Stimulated activated naive B cell treated with anti-CD40 and anti-IgM and Interleukin-4, amounts not matched to agents 10 μg/mL and 1 μg/mL and 100 μg/mL, for 72 hours (primary cell): ENCODE results near the gene PRR33.

ENCODE experiments used
- ATAC-seq, 2 donors: fragments of 150-1000 bp; cut with Tn5 transposase; replicated peaks; 2 replicates each; pipeline ENCODE4 v1.10.0; 2021; ENCODE audit warnings: moderate library complexity in 1 of 2
- DNase-seq: peaks from one replicate; pipeline ENCODE4 v3.0.0; 2021
- H3K27ac Mint-ChIP-seq: one replicate; pipeline ENCODE4 v1.8.0; 2022; ENCODE audit warnings: mild to moderate bottlenecking, mixed read lengths
- H3K27me3 Mint-ChIP-seq, 2 donors: one replicate each; pipeline ENCODE4 v1.8.0; 2022; ENCODE audit warnings: mixed read lengths in 2 of 2
- H3K36me3 Mint-ChIP-seq, 2 donors: one replicate each; pipeline ENCODE4 v1.8.0; 2022; ENCODE audit warnings: mixed read lengths in 2 of 2, mild to moderate bottlenecking in 1 of 2
- H3K4me1 Mint-ChIP-seq, 2 donors: one replicate each; pipeline ENCODE4 v1.8.0; 2022; ENCODE audit warnings: mixed read lengths in 2 of 2, mild to moderate bottlenecking in 1 of 2
- H3K4me3 Mint-ChIP-seq, 2 donors: one replicate each; pipeline ENCODE4 v1.8.0; 2022; ENCODE audit warnings: mild to moderate bottlenecking in 2 of 2, mixed read lengths in 2 of 2, moderate library complexity in 1 of 2
- H3K9me3 Mint-ChIP-seq, 2 donors: one replicate each; pipeline ENCODE4 v1.8.0; 2022; ENCODE audit warnings: mixed read lengths in 2 of 2, mild to moderate bottlenecking in 1 of 2

Gene PRR33

DNA sequence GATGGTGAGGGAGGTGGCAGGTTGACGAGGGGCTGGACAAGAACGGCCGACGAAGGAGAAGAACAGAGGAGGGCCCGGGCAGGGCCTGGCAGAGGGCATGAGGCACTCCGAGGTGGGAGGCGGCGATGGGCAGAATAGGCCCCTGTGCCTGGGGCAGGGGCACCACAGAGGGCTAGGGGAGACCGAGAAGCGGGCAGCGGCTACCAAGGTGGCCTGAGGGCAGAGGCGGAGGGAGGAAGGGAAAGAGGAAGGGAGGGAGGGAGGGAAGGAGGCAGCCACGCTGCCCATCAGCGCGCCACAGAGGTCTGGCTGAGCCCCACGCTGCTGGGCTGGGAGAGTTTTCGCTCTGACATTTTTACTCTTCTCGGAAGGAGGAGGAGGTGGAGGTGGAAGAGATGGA lies 27.5 kb downstream of the PRR33 start:
- peaks cover 20 to 30% of the 10 kb centered on the region in 2 donors for H3K36me3 Mint-ChIP-seq
- no peak overlapping the region for H3K4me3 Mint-ChIP-seq
- no peaks in the 10 kb centered on the region for H3K27me3 Mint-ChIP-seq
- no peak overlapping the region for H3K27ac Mint-ChIP-seq
- H3K9me3 Mint-ChIP-seq = no peaks in the 10 kb centered on the region
- ATAC-seq (no peak), DNase-seq (no peak)
- H3K4me1 Mint-ChIP-seq = peaks cover 36 to 46% of the 10 kb centered on the region in 2 donors

DNA sequence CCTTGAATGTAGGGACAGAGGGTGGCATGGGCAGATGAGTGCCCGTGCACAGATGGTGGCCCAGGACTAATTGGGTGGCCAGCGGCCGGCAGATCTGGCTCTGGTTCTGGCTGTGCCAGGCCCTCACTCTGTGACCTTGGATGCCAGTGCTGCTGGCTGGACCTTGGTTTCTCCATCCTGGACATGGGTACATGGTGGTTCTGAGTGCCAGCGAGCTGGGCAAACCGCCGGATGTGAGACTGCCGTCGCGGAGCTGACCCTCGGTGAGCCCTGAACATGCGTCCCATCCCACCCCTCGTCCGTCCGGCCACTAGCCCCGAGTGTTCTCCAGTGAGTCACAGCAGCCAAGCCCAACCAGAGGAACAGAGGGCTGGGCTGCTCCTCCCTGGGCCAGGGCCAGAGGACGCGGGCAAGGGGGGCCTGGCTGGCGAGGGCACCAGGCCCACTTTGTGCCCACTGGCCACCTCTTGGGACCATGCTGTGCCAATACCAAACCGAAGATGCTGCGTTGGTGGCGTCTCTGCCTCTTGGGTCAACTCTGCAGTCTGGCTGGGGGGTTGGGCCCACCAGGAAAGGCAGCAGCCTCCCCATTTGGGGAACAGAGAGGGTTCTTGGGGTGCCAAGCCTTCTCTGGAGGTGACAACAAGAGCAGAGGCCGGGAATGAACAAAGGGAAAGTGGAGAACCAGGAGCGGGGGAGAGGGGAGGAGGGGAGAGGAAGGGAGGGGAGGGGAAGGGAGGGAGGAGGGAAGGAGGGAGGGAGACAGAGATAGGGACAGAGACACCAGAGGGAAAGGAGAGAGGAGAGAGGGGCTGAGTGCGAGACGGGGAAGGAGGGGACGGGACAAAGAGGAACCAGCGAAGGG lies 28.1 kb downstream of the PRR33 start:
- DNase-seq = no peak
- no peak overlapping the region for H3K27ac Mint-ChIP-seq
- peaks cover 34 to 42% of the 10 kb centered on the region in 2 donors for H3K4me1 Mint-ChIP-seq
- no peaks in the 10 kb centered on the region for H3K27me3 Mint-ChIP-seq
- ATAC-seq = no peak
- H3K4me3 Mint-ChIP-seq = no peak overlapping the region
- H3K36me3 Mint-ChIP-seq = peaks cover 18 to 29% of the 10 kb centered on the region in 2 donors
- H3K9me3 Mint-ChIP-seq = no peaks in the 10 kb centered on the region

DNA sequence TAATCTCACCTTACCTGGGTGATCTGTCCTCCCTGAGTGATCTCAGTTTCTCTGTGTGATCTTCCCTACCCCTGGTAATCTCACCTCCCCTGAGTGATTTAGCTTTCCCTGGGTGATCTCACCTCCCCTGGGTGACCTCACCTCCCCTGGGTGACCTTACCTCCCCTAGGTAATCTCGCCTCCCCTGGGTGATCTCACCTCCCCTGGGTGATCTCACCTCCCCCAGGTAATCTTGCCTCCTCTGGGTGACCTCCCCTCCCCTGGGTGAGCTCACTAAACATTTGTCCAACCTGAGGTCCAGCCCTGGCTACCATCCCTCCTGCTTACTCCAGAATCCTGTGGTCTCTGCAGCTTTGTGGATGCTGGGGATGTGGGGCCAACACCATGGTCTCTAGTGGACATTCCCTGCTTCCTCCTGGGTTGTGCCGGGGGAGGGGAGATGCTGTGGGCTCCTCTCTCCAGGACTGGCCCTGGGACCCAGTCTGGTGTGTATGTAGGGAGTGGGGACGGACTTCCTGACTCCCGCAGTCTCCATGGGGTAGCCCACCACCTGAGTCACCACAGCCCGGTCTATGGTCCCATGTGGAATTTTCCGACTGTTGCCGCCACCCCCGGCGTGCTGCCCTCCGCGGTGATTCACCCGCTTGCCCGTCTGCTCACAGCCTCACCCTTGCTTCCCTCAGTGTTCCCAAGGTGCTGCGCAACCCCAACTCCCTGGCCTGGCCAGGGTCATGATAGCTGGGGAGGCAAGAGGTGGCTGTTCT lies 28.9 kb downstream of the PRR33 start:
- Mint-ChIP-seq H3K27me3 (no peaks in the 10 kb centered on the region), H3K4me1 (peaks cover 33 to 42% of the 10 kb centered on the region in 2 donors), H3K9me3 (no peaks in the 10 kb centered on the region), H3K27ac (peak overlapping the region; percentile 17), H3K4me3 (no peak overlapping the region), H3K36me3 (peaks cover 21 to 29% of the 10 kb centered on the region in 2 donors)
- DNase-seq (no peak), ATAC-seq (no peak)

DNA sequence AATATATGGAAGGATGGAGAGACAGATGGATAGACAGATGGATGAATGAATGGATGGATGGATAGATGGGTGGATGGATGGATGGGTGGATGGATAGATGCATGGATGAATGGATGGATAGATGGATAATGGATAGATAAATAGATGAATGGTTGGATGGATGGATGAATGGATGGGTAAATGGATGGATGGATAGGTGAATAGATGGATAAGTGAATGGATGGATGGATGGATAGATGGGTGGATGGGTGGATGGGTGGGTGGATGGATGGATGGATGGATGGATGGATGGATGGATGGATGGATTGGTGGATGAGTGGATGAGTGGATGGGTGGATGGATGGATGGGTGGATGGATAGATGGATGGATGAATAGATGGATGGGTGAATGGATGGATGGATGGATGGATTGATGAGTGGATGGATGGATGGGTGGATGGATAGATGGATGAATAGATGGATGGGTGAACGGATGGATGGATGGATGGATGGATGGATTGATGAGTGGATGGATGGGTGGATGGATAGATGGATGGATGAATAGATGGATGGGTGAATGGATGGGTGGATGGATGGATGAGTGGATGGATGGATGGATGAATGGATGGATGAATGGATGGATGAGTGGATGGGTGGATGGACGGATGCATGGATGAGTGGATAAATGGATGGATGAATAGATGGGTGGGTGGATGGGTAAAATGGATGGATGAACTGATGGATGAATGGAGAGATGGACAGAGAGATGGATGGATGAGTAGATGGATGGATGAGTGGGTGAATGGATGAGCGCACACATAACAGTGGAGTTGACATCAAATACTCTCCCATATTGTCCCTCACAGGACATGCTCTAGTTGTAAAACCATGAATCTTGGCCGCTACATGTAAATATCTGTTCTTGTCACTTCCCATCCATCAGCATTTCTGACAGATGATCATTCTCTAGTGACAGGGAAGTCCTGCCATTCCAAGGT lies 30.0 kb downstream of the PRR33 start:
- DNase-seq (no peak), ATAC-seq (no peak)
- no peaks in the 10 kb centered on the region for H3K27me3 Mint-ChIP-seq
- H3K4me3 Mint-ChIP-seq = no peak overlapping the region
- H3K36me3 Mint-ChIP-seq = peaks cover 20 to 28% of the 10 kb centered on the region in 2 donors
- no peak overlapping the region for H3K27ac Mint-ChIP-seq
- H3K4me1 Mint-ChIP-seq = peaks cover 29 to 33% of the 10 kb centered on the region in 2 donors
- H3K9me3 Mint-ChIP-seq = no peaks in the 10 kb centered on the region

DNA sequence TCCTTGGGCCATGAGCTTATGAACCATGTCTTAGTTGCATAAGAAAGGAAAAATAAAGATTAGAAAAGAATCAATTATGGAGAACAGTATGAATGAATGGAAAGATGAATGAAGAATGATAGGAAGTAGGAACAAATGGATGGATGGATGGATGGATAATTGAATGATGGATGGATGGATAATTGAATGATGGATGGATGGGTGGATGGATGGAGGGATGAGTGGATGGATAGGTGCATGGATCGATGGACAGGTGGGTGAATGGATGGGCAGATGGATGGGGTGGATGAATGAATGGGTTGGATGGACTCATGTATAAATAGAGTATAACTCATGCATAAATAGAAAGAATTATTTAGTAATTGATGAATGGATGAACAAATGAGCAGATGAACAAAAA lies 31.6 kb downstream of the PRR33 start:
- H3K9me3 Mint-ChIP-seq = no peaks in the 10 kb centered on the region
- no peak overlapping the region for H3K27ac Mint-ChIP-seq
- H3K4me1 Mint-ChIP-seq = peaks cover 27 to 33% of the 10 kb centered on the region in 2 donors
- H3K36me3 Mint-ChIP-seq = peaks cover 12 to 15% of the 10 kb centered on the region in 2 donors
- H3K27me3 Mint-ChIP-seq = no peaks in the 10 kb centered on the region
- DNase-seq = no peak
- no peak for ATAC-seq
- no peak overlapping the region for H3K4me3 Mint-ChIP-seq

DNA sequence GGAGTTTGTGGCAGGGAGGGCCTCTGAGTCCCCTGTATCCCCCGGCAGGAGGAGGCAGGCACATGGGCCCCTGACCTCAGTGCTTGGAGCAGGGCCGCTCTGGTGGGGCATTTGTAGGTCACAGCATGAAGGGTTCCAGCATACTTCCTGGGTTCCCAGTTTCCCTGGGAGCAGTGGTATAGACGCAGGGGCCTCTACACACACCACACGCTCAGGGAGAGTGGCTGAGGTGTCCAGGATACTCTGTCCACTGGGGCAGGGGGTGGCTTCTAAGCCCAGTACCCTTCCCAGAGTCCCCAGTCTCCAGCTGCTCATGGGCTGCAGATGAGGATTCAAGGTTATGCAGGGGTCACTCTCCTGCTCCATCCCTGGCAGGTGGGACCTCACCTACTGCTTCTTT lies 32.7 kb downstream of the PRR33 start:
- Mint-ChIP-seq H3K4me3 (no peak overlapping the region), H3K27ac (no peak overlapping the region), H3K36me3 (peaks cover 14 to 16% of the 10 kb centered on the region in 2 donors), H3K27me3 (no peaks in the 10 kb centered on the region), H3K4me1 (peaks cover 27 to 39% of the 10 kb centered on the region in 2 donors), H3K9me3 (no peaks in the 10 kb centered on the region)
- ATAC-seq = no peak
- DNase-seq = no peak

DNA sequence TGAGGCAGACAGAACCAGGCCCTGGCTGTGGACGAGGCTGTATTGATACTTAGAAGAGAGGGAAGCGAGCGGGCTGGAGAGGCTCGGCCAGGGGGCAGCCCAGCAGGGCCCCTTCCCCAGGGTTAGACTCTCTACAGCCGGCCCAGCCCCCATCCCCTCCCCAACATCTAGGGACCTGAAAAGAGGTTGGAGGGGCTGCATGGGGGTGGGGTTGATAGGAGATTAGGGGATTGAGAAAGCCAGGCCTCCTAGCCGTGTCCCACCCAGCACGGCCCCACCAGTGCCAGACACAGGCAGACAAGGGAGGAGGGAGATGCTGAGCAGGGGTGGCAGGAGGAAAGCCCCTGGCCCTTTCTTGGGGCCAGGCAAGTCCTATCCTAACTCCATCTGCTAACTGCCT lies 33.1 kb downstream of the PRR33 start:
- peaks cover 13 to 21% of the 10 kb centered on the region in 2 donors for H3K36me3 Mint-ChIP-seq
- H3K4me1 Mint-ChIP-seq = peaks cover 30 to 43% of the 10 kb centered on the region in 2 donors
- ATAC-seq (no peak), DNase-seq (no peak)
- H3K27me3 Mint-ChIP-seq = no peaks in the 10 kb centered on the region
- peak overlapping the region; percentile 17 for H3K27ac Mint-ChIP-seq
- no peaks in the 10 kb centered on the region for H3K9me3 Mint-ChIP-seq
- no peak overlapping the region for H3K4me3 Mint-ChIP-seq

DNA sequence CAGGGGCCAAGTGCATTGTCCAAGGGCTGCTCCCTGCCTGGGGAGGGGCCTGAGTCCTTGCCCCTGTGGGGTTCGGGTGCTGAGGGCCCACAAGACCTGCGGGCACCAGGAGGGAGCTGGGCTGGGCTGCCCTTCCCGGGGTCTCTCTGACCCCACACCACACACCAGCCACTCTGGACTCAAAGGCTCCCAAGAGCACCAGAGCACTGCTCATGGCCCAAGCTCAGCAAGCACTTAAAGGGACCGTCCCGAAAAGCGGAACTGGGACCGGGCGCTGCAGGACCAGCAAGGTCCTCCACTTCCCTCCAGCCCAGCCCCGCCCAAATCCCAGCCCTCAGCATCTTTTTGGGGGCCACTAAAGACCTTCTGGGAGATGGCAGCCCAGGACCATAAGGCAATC lies 33.5 kb downstream of the PRR33 start:
- Mint-ChIP-seq H3K27me3 (no peaks in the 10 kb centered on the region), H3K4me1 (peaks cover 29 to 47% of the 10 kb centered on the region in 2 donors), H3K9me3 (no peaks in the 10 kb centered on the region), H3K36me3 (peaks cover 12 to 25% of the 10 kb centered on the region in 2 donors), H3K27ac (peak overlapping the region; percentile 28), H3K4me3 (no peak overlapping the region)
- no peak for ATAC-seq
- no peak for DNase-seq

DNA sequence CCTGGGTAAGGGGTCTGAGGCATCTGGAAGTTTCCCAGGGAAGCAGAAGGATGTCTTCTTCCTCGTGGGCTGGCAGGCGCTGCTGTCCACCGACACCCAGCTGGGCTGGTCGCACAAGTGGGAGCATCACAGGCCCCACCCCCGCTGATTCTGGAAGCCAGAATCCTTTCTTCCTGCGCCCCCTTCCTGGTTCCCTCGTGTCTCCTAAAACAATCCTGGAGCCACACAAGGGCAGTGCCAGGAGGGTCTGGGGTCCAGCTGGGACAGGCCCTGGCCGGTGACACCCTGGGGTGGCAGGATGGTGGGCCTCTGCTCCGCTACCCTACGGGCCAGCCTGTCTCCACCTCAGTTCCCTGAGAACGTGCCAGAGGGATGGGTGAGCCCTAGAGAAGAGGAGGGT lies 34.6 kb downstream of the PRR33 start:
- H3K27me3 Mint-ChIP-seq = no peaks in the 10 kb centered on the region
- no peak overlapping the region for H3K4me3 Mint-ChIP-seq
- H3K36me3 Mint-ChIP-seq = peaks cover 7 to 28% of the 10 kb centered on the region in 2 donors
- no peak for ATAC-seq
- DNase-seq = no peak
- H3K27ac Mint-ChIP-seq = no peak overlapping the region
- H3K4me1 Mint-ChIP-seq = peaks cover 36 to 58% of the 10 kb centered on the region in 2 donors
- H3K9me3 Mint-ChIP-seq = no peaks in the 10 kb centered on the region

DNA sequence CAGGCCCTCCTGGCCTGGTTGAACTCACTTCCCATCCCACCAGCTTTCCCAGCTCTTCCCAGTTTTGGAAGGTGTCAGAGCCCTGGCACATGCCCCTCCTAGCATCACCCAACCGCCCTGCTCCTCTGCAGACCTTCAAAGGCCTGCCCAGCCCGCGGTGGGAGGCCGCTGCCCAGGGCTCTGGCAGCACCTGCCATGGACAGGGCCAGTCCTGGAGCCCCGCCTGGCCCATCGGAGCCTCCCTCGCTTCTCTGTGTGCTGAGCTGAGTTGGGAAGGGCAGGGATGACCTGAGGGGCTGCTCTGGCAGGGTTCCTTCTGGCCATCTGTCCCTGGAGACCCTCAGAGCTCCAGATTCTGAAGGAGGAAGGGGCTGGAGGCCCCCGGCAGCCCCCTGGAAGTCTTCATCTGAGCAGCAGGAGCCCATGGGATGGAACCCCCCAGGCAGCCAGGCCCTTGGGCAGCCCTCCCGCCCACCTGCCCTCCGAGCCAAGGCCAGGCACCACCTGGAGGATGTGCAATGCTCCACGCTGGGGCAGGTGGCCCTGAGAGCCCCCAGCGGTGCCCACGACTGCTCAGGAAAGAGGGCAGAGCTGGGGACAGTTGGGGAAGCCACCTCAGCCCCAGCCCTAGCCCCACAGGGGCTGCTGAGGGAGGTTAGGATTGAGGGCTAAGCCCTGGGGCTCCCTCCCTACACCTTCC lies 35.2 kb downstream of the PRR33 start:
- peaks cover 7 to 28% of the 10 kb centered on the region in 2 donors for H3K36me3 Mint-ChIP-seq
- H3K9me3 Mint-ChIP-seq = no peaks in the 10 kb centered on the region
- H3K4me1 Mint-ChIP-seq = peaks cover 42 to 64% of the 10 kb centered on the region in 2 donors
- H3K27me3 Mint-ChIP-seq = no peaks in the 10 kb centered on the region
- peak overlapping the region; percentile 89 for H3K27ac Mint-ChIP-seq
- DNase-seq (no peak), ATAC-seq (no peak)
- peak overlapping the region; percentile 64 to 66 for H3K4me3 Mint-ChIP-seq

DNA sequence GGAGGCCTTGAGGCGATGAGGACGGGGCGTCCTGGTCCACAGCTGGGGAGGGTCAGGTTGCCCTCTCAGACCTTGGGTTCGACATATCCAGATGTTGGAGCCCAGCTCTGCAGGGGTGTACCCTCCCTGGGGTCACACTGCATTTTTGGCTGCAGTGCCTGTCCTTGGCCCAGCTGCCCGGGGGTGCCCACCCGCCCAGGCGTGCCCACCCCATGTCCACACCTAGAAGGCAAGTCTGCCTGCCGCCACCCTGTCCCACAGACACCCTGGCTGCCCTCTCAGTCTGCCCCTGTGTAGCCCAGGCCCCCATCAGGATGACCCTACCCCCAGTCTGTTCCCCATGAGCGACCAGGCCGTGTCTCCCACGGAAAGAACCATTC lies 35.8 kb downstream of the PRR33 start:
- Mint-ChIP-seq H3K27ac (peak overlapping the region; percentile 96), H3K27me3 (no peaks in the 10 kb centered on the region), H3K36me3 (peaks cover 7 to 28% of the 10 kb centered on the region in 2 donors), H3K9me3 (no peaks in the 10 kb centered on the region), H3K4me1 (peaks cover 47 to 70% of the 10 kb centered on the region in 2 donors), H3K4me3 (peak overlapping the region; percentile 89 to 96)
- DNase-seq (no peak), ATAC-seq (no peak)

DNA sequence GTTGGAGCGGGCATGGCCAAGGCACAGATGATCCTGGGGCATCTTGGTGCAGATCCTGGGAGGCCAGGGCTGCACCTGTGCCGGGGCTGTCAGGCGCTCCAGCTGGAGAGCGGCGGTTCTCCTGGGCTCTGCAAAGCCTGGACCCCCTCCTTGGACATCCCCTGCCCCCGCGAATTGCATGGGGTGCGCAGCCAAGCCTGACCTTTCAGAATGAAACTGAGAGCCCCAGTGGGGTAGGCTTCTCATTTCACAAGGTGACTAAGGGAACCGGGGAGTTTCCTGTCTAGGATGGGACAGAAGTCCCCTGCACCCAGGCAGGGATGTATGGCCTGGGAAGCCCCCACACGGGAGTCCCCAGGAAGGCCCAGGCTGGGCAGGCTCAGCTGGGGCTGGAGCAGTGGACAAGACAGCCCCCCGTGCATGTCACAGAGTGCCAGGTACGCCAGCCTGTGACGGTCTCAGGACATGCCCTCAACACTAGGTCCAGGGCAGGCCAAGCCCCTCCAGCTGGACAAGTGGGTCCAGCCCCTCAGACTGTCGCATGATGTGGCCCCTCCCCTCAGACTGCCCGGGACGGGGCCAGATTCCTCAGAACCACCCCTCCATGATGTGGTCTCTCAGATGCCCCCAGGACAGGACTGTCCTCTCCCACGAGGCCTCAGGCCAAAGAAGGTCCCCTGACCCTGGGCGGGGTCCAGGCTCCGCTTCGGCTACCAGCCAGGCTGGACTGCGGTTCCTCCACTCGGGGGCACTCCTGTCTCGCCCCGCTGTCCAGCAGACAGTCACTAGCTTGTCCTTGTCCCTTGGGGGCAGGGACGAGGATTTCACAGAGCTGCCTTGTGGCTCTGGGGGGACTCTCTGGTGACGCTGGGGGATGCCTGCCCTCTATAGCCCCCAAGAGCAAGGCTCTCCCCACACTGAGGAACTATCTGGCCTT lies 36.5 kb downstream of the PRR33 start:
- DNase-seq (peak; percentile 77), ATAC-seq (peak; percentile 52 to 53)
- peaks cover 7 to 28% of the 10 kb centered on the region in 2 donors for H3K36me3 Mint-ChIP-seq
- peaks cover 52 to 76% of the 10 kb centered on the region in 2 donors for H3K4me1 Mint-ChIP-seq
- H3K9me3 Mint-ChIP-seq = no peaks in the 10 kb centered on the region
- peak overlapping the region; percentile 89 to 96 for H3K4me3 Mint-ChIP-seq
- H3K27me3 Mint-ChIP-seq = no peaks in the 10 kb centered on the region
- H3K27ac Mint-ChIP-seq = peak overlapping the region; percentile 96
